GM23338 (cell line): ENCODE data around the gene MDH1B. TPM values are rescaled to one million over a fixed set of nuclear protein-coding genes. Genes with fewer than 3 reads are reported as not detected.

Source experiments
- ATAC-seq: fragments of 200-7000 bp; cut with Tn5 transposase; 3 replicates; pipeline ENCODE4 v1.9.1; 2020
- DNase-seq: peaks from one replicate; pipeline ENCODE4 v3.0.0-alpha.2; 2015; ENCODE audit warnings: low spot score
- H2AFZ ChIP-seq: fragments of 200-600 bp; sonication (generic); 2 replicates; pipeline ENCODE4 v1.8.0; 2016; ENCODE audit warnings: antibody characterized with exemption, mild to moderate bottlenecking, moderate library complexity
- H3F3A ChIP-seq: fragments of 200-600 bp; sonication (generic); replicated peaks from 2 replicates; pipeline ENCODE4 v1.8.0; 2017; ENCODE audit warnings: antibody characterized with exemption, mixed run types, low read depth
- H3K27ac ChIP-seq: fragments of 200-600 bp; sonication (generic); 2 replicates; pipeline ENCODE4 v1.6.1; 2016; ENCODE audit warnings: low read depth
- H3K27me3 ChIP-seq: fragments of 200-600 bp; sonication (generic); 2 replicates; pipeline ENCODE4 v1.8.0; 2016; ENCODE audit warnings: mild to moderate bottlenecking, mixed run types, moderate library complexity; ENCODE audit not compliant: insufficient read depth
- H3K36me3 ChIP-seq: fragments of 200-600 bp; sonication (generic); 2 replicates; pipeline ENCODE4 v1.8.0; 2016; ENCODE audit warnings: mild to moderate bottlenecking; ENCODE audit not compliant: insufficient read depth
- H3K4me1 ChIP-seq: fragments of 200-600 bp; sonication (generic); 2 replicates; pipeline ENCODE4 v1.8.0; 2016; ENCODE audit warnings: mild to moderate bottlenecking, moderate library complexity; ENCODE audit not compliant: insufficient read depth
- H3K4me2 ChIP-seq: fragments of 200-600 bp; sonication (generic); 2 replicates; pipeline ENCODE4 v1.7.1; 2017; ENCODE audit warnings: mixed run types
- H3K4me3 ChIP-seq: fragments of 200-600 bp; sonication (generic); 2 replicates; pipeline ENCODE4 v1.6.1; 2016; ENCODE audit warnings: mixed run types
- H3K79me2 ChIP-seq: fragments of 200-600 bp; sonication (generic); replicated peaks from 2 replicates; pipeline ENCODE4 v1.8.0; 2017; ENCODE audit warnings: mild to moderate bottlenecking; ENCODE audit not compliant: insufficient read depth
- H3K9me2 ChIP-seq: fragments of 200-600 bp; sonication (generic); 2 replicates; pipeline ENCODE4 v1.8.0; 2017; ENCODE audit not compliant: insufficient read depth
- H4K20me1 ChIP-seq: fragments of 200-600 bp; sonication (generic); replicated peaks from 2 replicates; pipeline ENCODE4 v1.8.0; 2017; ENCODE audit warnings: mild to moderate bottlenecking; ENCODE audit not compliant: insufficient read depth
- H3K27ac Mint-ChIP-seq: 2 replicates; pipeline ENCODE4 v1.8.0; 2020; ENCODE audit warnings: inconsistent platforms, mild to moderate bottlenecking, moderate library complexity, mixed read lengths
- H3K27me3 Mint-ChIP-seq: 3 replicates; pipeline ENCODE4 v1.8.0; 2022; ENCODE audit warnings: low read depth, mild to moderate bottlenecking, moderate library complexity, mixed read lengths, inconsistent platforms; ENCODE audit not compliant: insufficient read depth, poor library complexity
- H3K36me3 Mint-ChIP-seq: 3 replicates; pipeline ENCODE4 v1.8.0; 2021; ENCODE audit warnings: low read depth, mild to moderate bottlenecking, inconsistent platforms, moderate library complexity, mixed read lengths
- H3K4me1 Mint-ChIP-seq: 3 replicates; pipeline ENCODE4 v1.8.0; 2020; ENCODE audit warnings: mild to moderate bottlenecking, inconsistent platforms, mixed read lengths
- H3K4me3 Mint-ChIP-seq: 3 replicates; pipeline ENCODE4 v1.8.0; 2021; ENCODE audit warnings: moderate library complexity, mild to moderate bottlenecking, inconsistent platforms, mixed read lengths
- H3K9me3 Mint-ChIP-seq: 3 replicates; pipeline ENCODE4 v1.8.0; 2020; ENCODE audit warnings: moderate library complexity, mild to moderate bottlenecking, inconsistent platforms, mixed read lengths
- CREB1 ChIP-seq: fragments of 250-450 bp; sonication (Bioruptor Pico); IDR thresholded peaks from 2 replicates; pipeline ENCODE4 v1.5.0; 2020; ENCODE audit warnings: low read depth, mild to moderate bottlenecking, moderate library complexity
- EZH2 ChIP-seq: fragments of 200-600 bp; sonication (generic); IDR thresholded peaks from one replicate; pipeline ENCODE4 v1.8.0; 2017; ENCODE audit warnings: antibody characterized with exemption, mild to moderate bottlenecking, low read depth; ENCODE audit not compliant: unreplicated experiment
- EZH2phosphoT487 ChIP-seq: fragments of 200-600 bp; sonication (generic); IDR thresholded peaks from one replicate; pipeline ENCODE4 v1.8.1; 2018; ENCODE audit warnings: antibody characterized with exemption; ENCODE audit not compliant: unreplicated experiment
- JUNB ChIP-seq: IDR thresholded peaks from one replicate; pipeline ENCODE4 v1.6.1; 2016; ENCODE audit warnings: antibody characterized with exemption; ENCODE audit not compliant: unreplicated experiment
- NANOG ChIP-seq: IDR thresholded peaks from 2 replicates; pipeline ENCODE4 v1.6.1; 2016; ENCODE audit warnings: antibody characterized with exemption, borderline replicate concordance
- POLR2AphosphoS5 ChIP-seq: IDR thresholded peaks from 2 replicates; pipeline ENCODE4 v1.6.1; 2016; ENCODE audit warnings: antibody characterized with exemption, low read depth
- STAT1 ChIP-seq: IDR thresholded peaks from one replicate; pipeline ENCODE4 v1.6.1; 2016; ENCODE audit warnings: antibody characterized with exemption; ENCODE audit not compliant: unreplicated experiment
- ZNF114 ChIP-seq: fragments of 250-450 bp; sonication (Bioruptor Pico); IDR thresholded peaks from 2 replicates; pipeline ENCODE4 v1.5.0; 2020; ENCODE audit warnings: mild to moderate bottlenecking, moderate library complexity
- ZNF331 ChIP-seq: fragments of 250-450 bp; sonication (Bioruptor Pico); IDR thresholded peaks from 2 replicates; pipeline ENCODE4 v1.5.0; 2020; ENCODE audit warnings: low read depth, mild to moderate bottlenecking, moderate library complexity
- polyA plus RNA-seq: library from polyadenylated mRNA; unstranded; fragments of >200 nt; fragmentation: Nextera tagmentation; extraction: Ambion mirVana; gene quantifications from 2 replicates; pipeline ENCODE4 v1.2.1, GENCODE V29; 2016
- total RNA-seq: library from RNA; depleted of rRNA; stranded (reverse); fragments of >200 nt; shearing (Covaris generic); gene quantifications from 2 replicates; pipeline ENCODE4 v1.2.3, GENCODE V29; 2014
- TF ChIP-seq, protein P1 (sequence below): IDR thresholded peaks from one replicate; pipeline ENCODE4 v1.6.1; 2018; ENCODE audit warnings: antibody characterized with exemption; ENCODE audit not compliant: unreplicated experiment
- TF ChIP-seq, protein P2 (sequence below), 2 experiments: fragments of 200-600 bp in 1 of 2; sonication (generic) in 1 of 2; conservative IDR thresholded peaks; 2 replicates each; pipeline versions ENCODE4 v1.5.1 to v1.6.1; 2016 to 2017; ENCODE audit warnings: antibody characterized with exemption in 2 of 2, low read depth in 2 of 2, mild to moderate bottlenecking in 2 of 2, moderate library complexity in 1 of 2
- TF ChIP-seq, protein P3 (sequence below): IDR thresholded peaks from 2 replicates; pipeline ENCODE4 v1.6.1; 2016; ENCODE audit warnings: antibody characterized with exemption
- TF ChIP-seq, protein P4 (sequence below): fragments of 250-450 bp; sonication (Bioruptor Pico); IDR thresholded peaks from 2 replicates; pipeline ENCODE4 v1.5.0; 2020; ENCODE audit warnings: mild to moderate bottlenecking, moderate library complexity

MDH1B gene
- total and polyA plus RNA-seq, 2 experiments from 2014 or later, result 1.7 to 1.8 TPM

DNA sequence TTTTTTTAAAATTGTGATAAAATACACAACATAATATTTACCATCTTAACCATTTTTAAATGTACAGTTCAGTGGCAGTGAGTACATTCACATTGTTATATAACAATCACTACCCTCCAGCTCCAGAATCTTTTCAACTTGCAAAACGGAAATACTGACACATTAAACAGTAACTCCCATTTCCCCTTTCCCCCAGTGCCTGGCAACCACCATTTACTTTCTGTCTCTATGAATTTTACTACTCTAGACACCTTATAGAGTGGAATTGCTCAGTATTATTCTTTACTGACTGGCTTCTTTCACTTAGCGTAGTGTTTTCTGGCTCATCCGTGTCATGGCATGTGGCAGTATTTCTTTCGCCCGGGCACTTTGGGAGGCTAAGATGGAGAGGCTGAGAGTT is 32.9 kb upstream of the MDH1B start:
- H3K4me1 Mint-ChIP-seq, result peaks cover 34% of the 10 kb centered on the region
- Histone ChIP-seq H3K4me1 (peaks cover 31% of the 10 kb centered on the region), H3K4me2 (no peak overlapping the region), H3F3A (peaks cover 6% of the 10 kb centered on the region; the same call in 1 of the 2 replicates), H3K4me3 (no peak overlapping the region), H3K79me2 (no peaks in the 10 kb centered on the region), H2AFZ (no peak overlapping the region), H3K36me3 (no peaks in the 10 kb centered on the region), H4K20me1 (no peaks in the 10 kb centered on the region), H3K27me3 (no peaks in the 10 kb centered on the region), H3K27ac (no peak overlapping the region), H3K9me2 (no peaks in the 10 kb centered on the region)
- H3K9me3 Mint-ChIP-seq, result no peaks in the 10 kb centered on the region
- H3K4me3 Mint-ChIP-seq, result no peak overlapping the region
- no peak for DNase-seq
- TF ChIP-seq, protein P1, sequence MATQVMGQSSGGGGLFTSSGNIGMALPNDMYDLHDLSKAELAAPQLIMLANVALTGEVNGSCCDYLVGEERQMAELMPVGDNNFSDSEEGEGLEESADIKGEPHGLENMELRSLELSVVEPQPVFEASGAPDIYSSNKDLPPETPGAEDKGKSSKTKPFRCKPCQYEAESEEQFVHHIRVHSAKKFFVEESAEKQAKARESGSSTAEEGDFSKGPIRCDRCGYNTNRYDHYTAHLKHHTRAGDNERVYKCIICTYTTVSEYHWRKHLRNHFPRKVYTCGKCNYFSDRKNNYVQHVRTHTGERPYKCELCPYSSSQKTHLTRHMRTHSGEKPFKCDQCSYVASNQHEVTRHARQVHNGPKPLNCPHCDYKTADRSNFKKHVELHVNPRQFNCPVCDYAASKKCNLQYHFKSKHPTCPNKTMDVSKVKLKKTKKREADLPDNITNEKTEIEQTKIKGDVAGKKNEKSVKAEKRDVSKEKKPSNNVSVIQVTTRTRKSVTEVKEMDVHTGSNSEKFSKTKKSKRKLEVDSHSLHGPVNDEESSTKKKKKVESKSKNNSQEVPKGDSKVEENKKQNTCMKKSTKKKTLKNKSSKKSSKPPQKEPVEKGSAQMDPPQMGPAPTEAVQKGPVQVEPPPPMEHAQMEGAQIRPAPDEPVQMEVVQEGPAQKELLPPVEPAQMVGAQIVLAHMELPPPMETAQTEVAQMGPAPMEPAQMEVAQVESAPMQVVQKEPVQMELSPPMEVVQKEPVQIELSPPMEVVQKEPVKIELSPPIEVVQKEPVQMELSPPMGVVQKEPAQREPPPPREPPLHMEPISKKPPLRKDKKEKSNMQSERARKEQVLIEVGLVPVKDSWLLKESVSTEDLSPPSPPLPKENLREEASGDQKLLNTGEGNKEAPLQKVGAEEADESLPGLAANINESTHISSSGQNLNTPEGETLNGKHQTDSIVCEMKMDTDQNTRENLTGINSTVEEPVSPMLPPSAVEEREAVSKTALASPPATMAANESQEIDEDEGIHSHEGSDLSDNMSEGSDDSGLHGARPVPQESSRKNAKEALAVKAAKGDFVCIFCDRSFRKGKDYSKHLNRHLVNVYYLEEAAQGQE, result no peak
- TF ChIP-seq EZH2, result no peak
- TF ChIP-seq, protein P2, sequence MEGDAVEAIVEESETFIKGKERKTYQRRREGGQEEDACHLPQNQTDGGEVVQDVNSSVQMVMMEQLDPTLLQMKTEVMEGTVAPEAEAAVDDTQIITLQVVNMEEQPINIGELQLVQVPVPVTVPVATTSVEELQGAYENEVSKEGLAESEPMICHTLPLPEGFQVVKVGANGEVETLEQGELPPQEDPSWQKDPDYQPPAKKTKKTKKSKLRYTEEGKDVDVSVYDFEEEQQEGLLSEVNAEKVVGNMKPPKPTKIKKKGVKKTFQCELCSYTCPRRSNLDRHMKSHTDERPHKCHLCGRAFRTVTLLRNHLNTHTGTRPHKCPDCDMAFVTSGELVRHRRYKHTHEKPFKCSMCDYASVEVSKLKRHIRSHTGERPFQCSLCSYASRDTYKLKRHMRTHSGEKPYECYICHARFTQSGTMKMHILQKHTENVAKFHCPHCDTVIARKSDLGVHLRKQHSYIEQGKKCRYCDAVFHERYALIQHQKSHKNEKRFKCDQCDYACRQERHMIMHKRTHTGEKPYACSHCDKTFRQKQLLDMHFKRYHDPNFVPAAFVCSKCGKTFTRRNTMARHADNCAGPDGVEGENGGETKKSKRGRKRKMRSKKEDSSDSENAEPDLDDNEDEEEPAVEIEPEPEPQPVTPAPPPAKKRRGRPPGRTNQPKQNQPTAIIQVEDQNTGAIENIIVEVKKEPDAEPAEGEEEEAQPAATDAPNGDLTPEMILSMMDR (conservative IDR thresholded peaks at IDR 0.05; ENCODE audit: low read depth in 2 of 2), result no peak
- TF ChIP-seq CREB1 (CRISPR knock-in tag), result no peak
- TF ChIP-seq NANOG, result no peak
- no peak for TF ChIP-seq EZH2phosphoT487
- TF ChIP-seq ZNF114, result no peak
- TF ChIP-seq STAT1, result no peak
- no peak for TF ChIP-seq ZNF331 (CRISPR knock-in tag)
- TF ChIP-seq, protein P3, sequence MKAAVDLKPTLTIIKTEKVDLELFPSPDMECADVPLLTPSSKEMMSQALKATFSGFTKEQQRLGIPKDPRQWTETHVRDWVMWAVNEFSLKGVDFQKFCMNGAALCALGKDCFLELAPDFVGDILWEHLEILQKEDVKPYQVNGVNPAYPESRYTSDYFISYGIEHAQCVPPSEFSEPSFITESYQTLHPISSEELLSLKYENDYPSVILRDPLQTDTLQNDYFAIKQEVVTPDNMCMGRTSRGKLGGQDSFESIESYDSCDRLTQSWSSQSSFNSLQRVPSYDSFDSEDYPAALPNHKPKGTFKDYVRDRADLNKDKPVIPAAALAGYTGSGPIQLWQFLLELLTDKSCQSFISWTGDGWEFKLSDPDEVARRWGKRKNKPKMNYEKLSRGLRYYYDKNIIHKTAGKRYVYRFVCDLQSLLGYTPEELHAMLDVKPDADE, result no peak
- TF ChIP-seq POLR2AphosphoS5, result no peak
- no peak for TF ChIP-seq JUNB
- TF ChIP-seq, protein P4, sequence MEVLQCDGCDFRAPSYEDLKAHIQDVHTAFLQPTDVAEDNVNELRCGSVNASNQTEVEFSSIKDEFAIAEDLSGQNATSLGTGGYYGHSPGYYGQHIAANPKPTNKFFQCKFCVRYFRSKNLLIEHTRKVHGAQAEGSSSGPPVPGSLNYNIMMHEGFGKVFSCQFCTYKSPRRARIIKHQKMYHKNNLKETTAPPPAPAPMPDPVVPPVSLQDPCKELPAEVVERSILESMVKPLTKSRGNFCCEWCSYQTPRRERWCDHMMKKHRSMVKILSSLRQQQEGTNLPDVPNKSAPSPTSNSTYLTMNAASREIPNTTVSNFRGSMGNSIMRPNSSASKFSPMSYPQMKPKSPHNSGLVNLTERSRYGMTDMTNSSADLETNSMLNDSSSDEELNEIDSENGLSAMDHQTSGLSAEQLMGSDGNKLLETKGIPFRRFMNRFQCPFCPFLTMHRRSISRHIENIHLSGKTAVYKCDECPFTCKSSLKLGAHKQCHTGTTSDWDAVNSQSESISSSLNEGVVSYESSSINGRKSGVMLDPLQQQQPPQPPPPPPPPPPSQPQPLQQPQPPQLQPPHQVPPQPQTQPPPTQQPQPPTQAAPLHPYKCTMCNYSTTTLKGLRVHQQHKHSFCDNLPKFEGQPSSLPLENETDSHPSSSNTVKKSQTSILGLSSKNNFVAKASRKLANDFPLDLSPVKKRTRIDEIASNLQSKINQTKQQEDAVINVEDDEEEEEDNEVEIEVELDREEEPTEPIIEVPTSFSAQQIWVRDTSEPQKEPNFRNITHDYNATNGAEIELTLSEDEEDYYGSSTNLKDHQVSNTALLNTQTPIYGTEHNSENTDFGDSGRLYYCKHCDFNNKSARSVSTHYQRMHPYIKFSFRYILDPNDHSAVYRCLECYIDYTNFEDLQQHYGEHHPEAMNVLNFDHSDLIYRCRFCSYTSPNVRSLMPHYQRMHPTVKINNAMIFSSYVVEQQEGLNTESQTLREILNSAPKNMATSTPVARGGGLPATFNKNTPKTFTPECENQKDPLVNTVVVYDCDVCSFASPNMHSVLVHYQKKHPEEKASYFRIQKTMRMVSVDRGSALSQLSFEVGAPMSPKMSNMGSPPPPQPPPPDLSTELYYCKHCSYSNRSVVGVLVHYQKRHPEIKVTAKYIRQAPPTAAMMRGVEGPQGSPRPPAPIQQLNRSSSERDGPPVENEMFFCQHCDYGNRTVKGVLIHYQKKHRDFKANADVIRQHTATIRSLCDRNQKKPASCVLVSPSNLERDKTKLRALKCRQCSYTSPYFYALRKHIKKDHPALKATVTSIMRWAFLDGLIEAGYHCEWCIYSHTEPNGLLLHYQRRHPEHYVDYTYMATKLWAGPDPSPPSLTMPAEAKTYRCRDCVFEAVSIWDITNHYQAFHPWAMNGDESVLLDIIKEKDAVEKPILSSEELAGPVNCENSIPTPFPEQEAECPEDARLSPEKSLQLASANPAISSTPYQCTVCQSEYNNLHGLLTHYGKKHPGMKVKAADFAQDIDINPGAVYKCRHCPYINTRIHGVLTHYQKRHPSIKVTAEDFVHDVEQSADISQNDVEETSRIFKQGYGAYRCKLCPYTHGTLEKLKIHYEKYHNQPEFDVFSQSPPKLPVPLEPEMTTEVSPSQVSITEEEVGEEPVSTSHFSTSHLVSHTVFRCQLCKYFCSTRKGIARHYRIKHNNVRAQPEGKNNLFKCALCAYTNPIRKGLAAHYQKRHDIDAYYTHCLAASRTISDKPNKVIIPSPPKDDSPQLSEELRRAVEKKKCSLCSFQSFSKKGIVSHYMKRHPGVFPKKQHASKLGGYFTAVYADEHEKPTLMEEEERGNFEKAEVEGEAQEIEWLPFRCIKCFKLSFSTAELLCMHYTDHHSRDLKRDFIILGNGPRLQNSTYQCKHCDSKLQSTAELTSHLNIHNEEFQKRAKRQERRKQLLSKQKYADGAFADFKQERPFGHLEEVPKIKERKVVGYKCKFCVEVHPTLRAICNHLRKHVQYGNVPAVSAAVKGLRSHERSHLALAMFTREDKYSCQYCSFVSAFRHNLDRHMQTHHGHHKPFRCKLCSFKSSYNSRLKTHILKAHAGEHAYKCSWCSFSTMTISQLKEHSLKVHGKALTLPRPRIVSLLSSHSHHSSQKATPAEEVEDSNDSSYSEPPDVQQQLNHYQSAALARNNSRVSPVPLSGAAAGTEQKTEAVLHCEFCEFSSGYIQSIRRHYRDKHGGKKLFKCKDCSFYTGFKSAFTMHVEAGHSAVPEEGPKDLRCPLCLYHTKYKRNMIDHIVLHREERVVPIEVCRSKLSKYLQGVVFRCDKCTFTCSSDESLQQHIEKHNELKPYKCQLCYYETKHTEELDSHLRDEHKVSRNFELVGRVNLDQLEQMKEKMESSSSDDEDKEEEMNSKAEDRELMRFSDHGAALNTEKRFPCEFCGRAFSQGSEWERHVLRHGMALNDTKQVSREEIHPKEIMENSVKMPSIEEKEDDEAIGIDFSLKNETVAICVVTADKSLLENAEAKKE, result no peak
- no peak for ATAC-seq
- no peak overlapping the region for H3K27ac Mint-ChIP-seq
- peaks cover 15% of the 10 kb centered on the region; the same call in 2 of the 3 replicates for H3K36me3 Mint-ChIP-seq
- H3K27me3 Mint-ChIP-seq, result no peaks in the 10 kb centered on the region
